ENCODE results near the gene IFT88.

- TF ChIP-seq CTCF (IDR thresholded peaks at IDR 0.05) (no peak), POLR2A (IDR thresholded peaks at IDR 0.05) (no peak), POLR2AphosphoS5 (IDR thresholded peaks at IDR 0.05) (no peak), EP300 (IDR thresholded peaks at IDR 0.05) (no peak)
Observed at GRCh38 chr13:20585371-20585770, 18.4 kb downstream of the IFT88 start.

All from suprapubic skin (tissue), 4 donors.